ENCODE data around the gene ZC3HAV1. TPM values are rescaled to one million over a fixed set of nuclear protein-coding genes. Genes with fewer than 3 reads are reported as not detected.

ZC3HAV1 gene
- total RNA-seq, 6 donors from 2014 or later = 30.2 to 47.6 (median 33.5) TPM

DNA sequence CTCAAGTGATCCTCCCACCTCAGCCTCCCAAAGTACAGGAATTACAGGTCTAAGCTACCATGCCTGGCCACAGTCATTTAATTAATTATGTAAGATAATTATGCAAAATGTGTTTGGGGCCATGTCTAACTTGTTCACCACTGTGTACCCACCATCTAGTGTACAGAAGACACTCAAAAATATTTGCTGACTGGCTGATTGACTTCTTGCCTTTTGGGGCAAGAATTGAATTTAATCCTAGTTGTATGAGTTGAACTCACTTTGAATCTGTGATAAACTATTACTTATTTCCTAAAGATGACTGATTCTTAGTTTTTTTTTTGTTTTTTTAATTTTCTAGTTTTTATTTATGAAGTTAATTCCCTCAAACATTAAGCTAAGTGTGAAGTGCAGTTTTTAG lies 57.9 kb downstream of the ZC3HAV1 start:
- DNase-seq = no peak
- no peak overlapping the region for H3K27ac ChIP-seq
- H3K4me3 ChIP-seq = no peak overlapping the region
- no peaks in the 10 kb centered on the region for H3K27me3 ChIP-seq
- peaks cover 38 to 93% (median 80%) of the 10 kb centered on the region in 4 donors for H3K36me3 ChIP-seq
- TF ChIP-seq CTCF (IDR thresholded peaks at IDR 0.05) (no peak), POLR2A (IDR thresholded peaks at IDR 0.05) (no peak), EP300 (IDR thresholded peaks at IDR 0.05) (no peak), POLR2AphosphoS5 (IDR thresholded peaks at IDR 0.05) (no peak)
- no peaks in the 10 kb centered on the region for H3K4me1 ChIP-seq
- no peaks in the 10 kb centered on the region for H3K9me3 ChIP-seq
- ATAC-seq (ENCODE audit: low FRiP score in 2 of 2) = no peak

DNA sequence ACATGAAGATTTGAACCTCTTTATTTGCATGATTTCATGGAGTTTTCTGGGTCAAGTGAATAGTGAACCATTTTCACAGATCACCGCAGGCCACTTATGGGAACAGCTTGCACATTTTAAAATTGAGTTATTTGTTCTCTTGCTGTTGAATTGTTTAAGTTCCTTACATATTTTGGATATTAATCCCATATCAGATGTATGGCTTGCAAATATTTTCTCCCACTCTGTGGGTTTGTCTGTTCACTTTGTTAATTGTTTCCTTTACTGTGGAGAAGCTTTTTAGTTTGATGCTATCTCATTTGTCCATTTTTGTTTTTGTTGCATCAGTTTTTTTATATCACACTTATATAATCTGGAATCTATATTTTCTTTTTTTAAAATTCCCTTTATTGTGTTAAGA lies 59.6 kb downstream of the ZC3HAV1 start:
- Histone ChIP-seq H3K4me1 (peaks cover 1 to 7% (median 3%) of the 10 kb centered on the region in 4 donors), H3K27me3 (no peaks in the 10 kb centered on the region), H3K27ac (no peak overlapping the region), H3K4me3 (no peak overlapping the region), H3K9me3 (no peaks in the 10 kb centered on the region), H3K36me3 (peaks cover 39 to 91% (median 79%) of the 10 kb centered on the region in 4 donors)
- DNase-seq (no peak), ATAC-seq (ENCODE audit: low FRiP score in 2 of 2) (no peak)
- 91 to 100% methylated on average over 1 of the region's 1 CpG for WGBS, 2 donors
- TF ChIP-seq EP300 (IDR thresholded peaks at IDR 0.05) (no peak), CTCF (IDR thresholded peaks at IDR 0.05) (no peak), POLR2AphosphoS5 (IDR thresholded peaks at IDR 0.05) (no peak), POLR2A (IDR thresholded peaks at IDR 0.05) (no peak)

GRCh38 chr7:139049111-139049510 lies 60.4 kb downstream of the ZC3HAV1 start:
- H3K36me3 ChIP-seq = peaks cover 34 to 83% (median 70%) of the 10 kb centered on the region in 4 donors
- no peaks in the 10 kb centered on the region for H3K27me3 ChIP-seq
- no peak for DNase-seq
- 83 to 86% methylated on average over 7 of the region's 7 CpGs for WGBS, 2 donors
- no peak for TF ChIP-seq CTCF (IDR thresholded peaks at IDR 0.05)
- no peak for TF ChIP-seq POLR2AphosphoS5 (IDR thresholded peaks at IDR 0.05)
- no peak for TF ChIP-seq POLR2A (IDR thresholded peaks at IDR 0.05)
- no peak for TF ChIP-seq EP300 (IDR thresholded peaks at IDR 0.05)
- ATAC-seq (ENCODE audit: low FRiP score in 2 of 2) = no peak
- no peaks in the 10 kb centered on the region for H3K9me3 ChIP-seq
- H3K4me3 ChIP-seq = no peak overlapping the region
- H3K4me1 ChIP-seq = peaks cover 4 to 15% (median 11%) of the 10 kb centered on the region in 4 donors
- no peak overlapping the region for H3K27ac ChIP-seq

DNA sequence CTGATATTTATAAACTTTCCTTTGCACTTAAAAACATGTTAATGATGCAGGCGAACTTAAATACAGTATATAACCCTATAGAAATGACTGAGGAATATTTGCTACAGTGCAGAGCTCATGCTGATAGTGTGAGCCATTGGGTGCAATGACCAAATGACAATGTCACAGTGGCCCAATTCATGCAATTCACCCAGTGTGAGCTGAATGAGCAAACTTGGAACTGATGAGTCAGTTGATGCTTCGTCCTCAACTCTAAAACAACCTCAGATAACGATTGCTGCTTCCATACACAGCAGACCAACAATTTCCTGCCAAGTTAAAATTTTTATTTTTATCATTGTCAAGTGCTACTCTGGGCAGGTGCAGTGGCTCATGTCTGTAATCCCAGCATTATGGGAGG lies 61.5 kb downstream of the ZC3HAV1 start:
- no peak for DNase-seq
- peaks cover 9 to 18% (median 13%) of the 10 kb centered on the region in 4 donors for H3K4me1 ChIP-seq
- TF ChIP-seq POLR2AphosphoS5 (IDR thresholded peaks at IDR 0.05) (no peak), CTCF (IDR thresholded peaks at IDR 0.05) (no peak), POLR2A (IDR thresholded peaks at IDR 0.05) (no peak), EP300 (IDR thresholded peaks at IDR 0.05) (no peak)
- no peaks in the 10 kb centered on the region for H3K27me3 ChIP-seq
- H3K4me3 ChIP-seq = no peak overlapping the region
- peaks cover 29 to 72% (median 59%) of the 10 kb centered on the region in 4 donors for H3K36me3 ChIP-seq
- no peak overlapping the region for H3K27ac ChIP-seq
- WGBS, 2 donors = 74 to 83% methylated on average over 3 of the region's 3 CpGs
- ATAC-seq (ENCODE audit: low FRiP score in 2 of 2) = no peak
- H3K9me3 ChIP-seq = no peaks in the 10 kb centered on the region

GRCh38 chr7:139046143-139046542 lies 63.4 kb downstream of the ZC3HAV1 start:
- no peaks in the 10 kb centered on the region for H3K27me3 ChIP-seq
- no peak overlapping the region for H3K4me3 ChIP-seq
- H3K36me3 ChIP-seq = peaks cover 29 to 53% (median 50%) of the 10 kb centered on the region in 4 donors
- 87 to 89% methylated on average over 6 of the region's 6 CpGs for WGBS, 2 donors
- peaks cover 9 to 18% (median 13%) of the 10 kb centered on the region in 4 donors for H3K4me1 ChIP-seq
- peak overlapping the region in 1 of 4 donors; percentile 42 for H3K27ac ChIP-seq
- TF ChIP-seq EP300 (IDR thresholded peaks at IDR 0.05) (no peak), POLR2AphosphoS5 (IDR thresholded peaks at IDR 0.05) (no peak), CTCF (IDR thresholded peaks at IDR 0.05) (no peak), POLR2A (IDR thresholded peaks at IDR 0.05) (no peak)
- ATAC-seq (ENCODE audit: low FRiP score in 2 of 2) (no peak), DNase-seq (no peak)
- H3K9me3 ChIP-seq = no peaks in the 10 kb centered on the region

All from upper lobe of left lung (tissue), 6 donors.